Prostate gland (tissue), 2 donors: ENCODE measurements around the gene HYPK. TPM values are rescaled to one million over a fixed set of nuclear protein-coding genes. Genes with fewer than 3 reads are reported as not detected.

Source experiments
- DNase-seq: peaks from one replicate; pipeline ENCODE4 v3.0.0-alpha.2; 2019; ENCODE audit warnings: low spot score
- H3K27ac ChIP-seq, 2 donors: fragments of 200-600 bp; sonication (generic); 2 replicates each; pipeline ENCODE4 v1.5.1; 2017 to 2019
- H3K27me3 ChIP-seq: fragments of 200-600 bp; sonication (generic); replicated peaks from 2 replicates; pipeline ENCODE4 v1.5.1; 2019; ENCODE audit not compliant: insufficient read depth
- H3K36me3 ChIP-seq, 2 donors: fragments of 200-600 bp; sonication (generic); 1 replicate in 1 of 2; 2 replicates in 1 of 2; pipeline versions ENCODE4 v1.5.1 to v1.8.1; 2017 to 2019
- H3K4me1 ChIP-seq: fragments of 200-600 bp; sonication (generic); replicated peaks from 2 replicates; pipeline ENCODE4 v1.5.1; 2019
- H3K4me3 ChIP-seq, 2 donors: fragments of 200-600 bp; sonication (generic); 2 replicates each; pipeline ENCODE4 v1.5.1; 2017 to 2019
- H3K9me3 ChIP-seq: fragments of 200-600 bp; sonication (generic); 2 replicates; pipeline ENCODE4 v1.5.1; 2017
- POLR2A ChIP-seq: fragments of 450-650 bp; IDR thresholded peaks from one replicate; pipeline ENCODE4 v1.6.1; 2016; ENCODE audit warnings: antibody characterized with exemption, mild to moderate bottlenecking
- POLR2AphosphoS5 ChIP-seq: sonication (generic); formaldehyde crosslinking; IDR thresholded peaks from one replicate; pipeline ENCODE4 v1.6.1; 2017; ENCODE audit warnings: antibody characterized with exemption
- WGBS: methylation state at CpG from one replicate; pipeline ENCODE4 v1.1.5; 2018; 5-methylcytosine and 5-hydroxymethylcytosine counted together
- intact Hi-C: fragments of 100-400 bp; cut with DNase I; formaldehyde crosslinking; loops from one replicate; pipeline ENCODE4 v1.14.2; 2022
- total RNA-seq, 2 donors: library from RNA; depleted of rRNA; stranded (reverse); fragments of >200 nt; gene quantifications; one replicate each; pipeline ENCODE4 v1.1.0, GENCODE V29; 2016
- TF ChIP-seq, protein P1 (sequence below), 4 experiments: fragments of 200-600 bp in 2 of 4; fragments of 450-650 bp in 2 of 4; sonication (generic) in 2 of 4; IDR thresholded peaks; 1 replicate in 3 of 4; 2 replicates in 1 of 4; pipeline ENCODE4 v1.5.1; 2016 to 2019; ENCODE audit warnings: antibody characterized with exemption in 4 of 4, mild to moderate bottlenecking in 2 of 4, moderate library complexity in 2 of 4

Gene HYPK
- total RNA-seq: 10 to 100 TPM; 10.9 to 19.9 TPM

DNA sequence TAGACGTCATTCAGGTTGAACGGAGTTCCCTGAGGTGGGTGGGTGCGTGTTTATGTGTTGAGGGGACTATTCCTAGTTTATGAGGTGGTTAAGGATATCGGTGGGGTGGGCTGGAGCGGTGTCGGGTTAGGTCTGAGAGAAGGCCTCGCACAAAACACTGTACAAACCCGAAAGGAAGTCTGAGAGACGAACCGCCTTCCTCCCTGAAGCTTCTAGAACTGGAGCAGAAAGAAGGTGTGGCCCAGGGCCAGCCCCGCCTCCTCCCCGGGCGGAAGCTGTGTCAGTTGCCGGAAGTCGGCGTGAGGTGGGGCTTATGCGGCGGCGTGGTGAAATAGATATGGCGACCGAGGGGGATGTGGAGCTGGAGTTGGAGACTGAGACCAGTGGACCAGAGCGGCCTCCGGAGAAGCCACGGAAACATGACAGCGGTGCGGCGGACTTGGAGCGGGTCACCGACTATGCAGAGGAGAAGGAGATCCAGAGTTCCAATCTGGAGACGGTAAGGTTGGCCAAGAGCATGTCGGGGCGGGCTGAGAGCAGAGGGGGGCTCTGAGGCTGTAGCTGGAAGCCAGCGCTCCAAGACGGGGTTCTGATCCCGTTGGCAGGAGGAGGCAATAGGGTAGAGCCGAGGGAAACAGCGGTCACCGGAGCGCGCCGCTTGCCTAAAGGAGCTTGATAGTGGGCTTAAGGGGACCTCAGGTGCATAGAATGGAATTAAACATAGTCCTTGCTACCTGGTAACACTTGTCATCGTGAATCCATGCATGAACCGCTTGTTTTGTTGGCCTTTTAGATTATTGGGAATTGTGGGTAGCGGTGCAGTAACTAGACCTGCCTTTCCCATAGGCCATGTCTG lies at the start of gene HYPK:
Gene HYPK, plus strand, starts transcription at position 314 of the 856 bp plus-strand sequence. Its CDS starts 24 bp downstream, at position 338.
- DNase-seq: peak; percentile 93
- WGBS: 5% methylated on average over 44 of the region's 44 CpGs

GRCh38 chr15:43751885-43752284 lies 48.5 kb upstream of the HYPK start:
- H3K27me3 ChIP-seq: no peaks in the 10 kb centered on the region
- no peak for DNase-seq
- no peak overlapping the region for H3K4me3 ChIP-seq
- TF ChIP-seq POLR2A (no peak), POLR2AphosphoS5 (no peak)
- TF ChIP-seq, protein P1, sequence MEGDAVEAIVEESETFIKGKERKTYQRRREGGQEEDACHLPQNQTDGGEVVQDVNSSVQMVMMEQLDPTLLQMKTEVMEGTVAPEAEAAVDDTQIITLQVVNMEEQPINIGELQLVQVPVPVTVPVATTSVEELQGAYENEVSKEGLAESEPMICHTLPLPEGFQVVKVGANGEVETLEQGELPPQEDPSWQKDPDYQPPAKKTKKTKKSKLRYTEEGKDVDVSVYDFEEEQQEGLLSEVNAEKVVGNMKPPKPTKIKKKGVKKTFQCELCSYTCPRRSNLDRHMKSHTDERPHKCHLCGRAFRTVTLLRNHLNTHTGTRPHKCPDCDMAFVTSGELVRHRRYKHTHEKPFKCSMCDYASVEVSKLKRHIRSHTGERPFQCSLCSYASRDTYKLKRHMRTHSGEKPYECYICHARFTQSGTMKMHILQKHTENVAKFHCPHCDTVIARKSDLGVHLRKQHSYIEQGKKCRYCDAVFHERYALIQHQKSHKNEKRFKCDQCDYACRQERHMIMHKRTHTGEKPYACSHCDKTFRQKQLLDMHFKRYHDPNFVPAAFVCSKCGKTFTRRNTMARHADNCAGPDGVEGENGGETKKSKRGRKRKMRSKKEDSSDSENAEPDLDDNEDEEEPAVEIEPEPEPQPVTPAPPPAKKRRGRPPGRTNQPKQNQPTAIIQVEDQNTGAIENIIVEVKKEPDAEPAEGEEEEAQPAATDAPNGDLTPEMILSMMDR (IDR thresholded peaks at IDR 0.05): no peak
- intact Hi-C loops: no loop called here
- H3K36me3 ChIP-seq: no peaks in the 10 kb centered on the region
- no peak overlapping the region for H3K27ac ChIP-seq
- H3K4me1 ChIP-seq: peaks cover 4% of the 10 kb centered on the region
- WGBS: 45% methylated on average over 6 of the region's 6 CpGs
- H3K9me3 ChIP-seq: no peaks in the 10 kb centered on the region

More for the DNA sequence above, at the start of gene HYPK:
- peaks cover 16% of the 10 kb centered on the region for H3K4me1 ChIP-seq
- no peaks in the 10 kb centered on the region for H3K36me3 ChIP-seq
- intact Hi-C loops: no loop called here
- peak within 1 kb of the TSS; percentile 52 to 70 for H3K4me3 ChIP-seq
- no peaks in the 10 kb centered on the region for H3K27me3 ChIP-seq
- no peaks in the 10 kb centered on the region for H3K9me3 ChIP-seq
- TF ChIP-seq POLR2A (peak; percentile 87), POLR2AphosphoS5 (peak; percentile 99)
- TF ChIP-seq, protein P1 (IDR thresholded peaks at IDR 0.05): peak in 1 of 4 experiments; percentile 19
- H3K27ac ChIP-seq: peak within 1 kb of the TSS; percentile 94 to 97

- no peak for DNase-seq
- H3K27ac ChIP-seq: no peak overlapping the region
- 79% methylated on average over 6 of the region's 6 CpGs for WGBS
- TF ChIP-seq POLR2AphosphoS5 (no peak), POLR2A (no peak)
- TF ChIP-seq, protein P1 (IDR thresholded peaks at IDR 0.05): no peak
- H3K4me1 ChIP-seq: no peaks in the 10 kb centered on the region
- no peaks in the 10 kb centered on the region for H3K9me3 ChIP-seq
- intact Hi-C loops: no loop called here
- peaks cover 0 to 7% of the 10 kb centered on the region in 2 donors for H3K36me3 ChIP-seq
- no peak overlapping the region for H3K4me3 ChIP-seq
- H3K27me3 ChIP-seq: no peaks in the 10 kb centered on the region
Observed at GRCh38 chr15:43762824-43763223, 37.6 kb upstream of the HYPK start.

DNA sequence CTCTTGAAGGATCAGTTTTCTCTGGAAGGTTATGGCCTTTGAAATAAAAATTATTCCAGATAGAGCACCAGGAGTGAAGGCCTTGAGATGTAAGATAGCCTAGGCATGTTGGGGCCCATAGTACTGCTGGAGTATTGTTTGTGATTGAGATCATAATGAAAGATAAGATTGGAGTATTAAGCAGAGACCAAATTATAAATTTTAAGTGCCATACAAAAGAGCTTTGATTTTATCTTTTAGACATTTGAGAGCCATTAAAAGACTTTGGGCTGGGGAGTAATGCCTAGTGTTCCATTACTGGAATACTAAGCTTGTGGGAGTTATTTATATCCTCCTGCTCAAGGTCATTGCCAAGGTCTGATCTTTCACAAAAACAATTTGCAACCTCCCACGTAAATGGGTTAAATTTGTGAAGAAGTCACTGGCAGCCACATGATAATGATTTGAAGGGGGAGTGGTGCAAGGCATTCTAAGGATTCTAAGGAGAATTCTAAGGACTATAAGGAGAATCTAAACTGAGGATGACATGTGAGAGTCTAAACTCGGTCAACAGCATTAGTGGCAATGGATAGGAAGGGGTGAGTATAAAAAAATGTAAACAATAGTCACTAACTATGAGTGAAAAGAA lies 36.5 kb upstream of the HYPK start:
- H3K4me1 ChIP-seq: no peaks in the 10 kb centered on the region
- no peaks in the 10 kb centered on the region for H3K9me3 ChIP-seq
- no peak overlapping the region for H3K4me3 ChIP-seq
- DNase-seq: no peak
- peaks cover 0 to 7% of the 10 kb centered on the region in 2 donors for H3K36me3 ChIP-seq
- intact Hi-C loops: no loop called here
- no peaks in the 10 kb centered on the region for H3K27me3 ChIP-seq
- no peak overlapping the region for H3K27ac ChIP-seq
- 36% methylated on average over 2 of the region's 2 CpGs for WGBS
- no peak for TF ChIP-seq POLR2AphosphoS5
- TF ChIP-seq POLR2A: no peak
- TF ChIP-seq, protein P1 (IDR thresholded peaks at IDR 0.05): no peak
